ENCODE measurements around the gene GATB.

GATB gene, protein sequence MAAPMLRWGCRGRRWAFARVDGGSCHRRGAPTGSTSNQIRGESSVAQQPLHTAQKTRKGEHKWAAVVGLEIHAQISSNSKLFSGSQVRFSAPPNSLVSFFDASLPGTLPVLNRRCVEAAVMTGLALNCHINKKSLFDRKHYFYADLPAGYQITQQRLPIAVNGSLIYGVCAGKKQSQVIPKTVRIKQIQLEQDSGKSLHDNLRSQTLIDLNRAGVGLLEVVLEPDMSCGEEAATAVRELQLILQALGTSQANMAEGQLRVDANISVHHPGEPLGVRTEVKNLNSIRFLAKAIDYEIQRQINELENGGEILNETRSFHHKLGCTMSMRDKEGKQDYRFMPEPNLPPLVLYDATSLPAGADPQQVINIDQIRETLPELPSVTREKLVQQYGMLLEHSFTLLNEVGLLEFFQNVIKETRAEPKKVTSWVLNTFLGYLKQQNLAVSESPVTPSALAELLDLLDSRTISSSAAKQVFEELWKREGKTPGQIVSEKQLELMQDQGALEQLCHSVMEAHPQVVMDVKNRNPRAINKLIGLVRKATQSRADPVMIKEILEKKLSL

DNA sequence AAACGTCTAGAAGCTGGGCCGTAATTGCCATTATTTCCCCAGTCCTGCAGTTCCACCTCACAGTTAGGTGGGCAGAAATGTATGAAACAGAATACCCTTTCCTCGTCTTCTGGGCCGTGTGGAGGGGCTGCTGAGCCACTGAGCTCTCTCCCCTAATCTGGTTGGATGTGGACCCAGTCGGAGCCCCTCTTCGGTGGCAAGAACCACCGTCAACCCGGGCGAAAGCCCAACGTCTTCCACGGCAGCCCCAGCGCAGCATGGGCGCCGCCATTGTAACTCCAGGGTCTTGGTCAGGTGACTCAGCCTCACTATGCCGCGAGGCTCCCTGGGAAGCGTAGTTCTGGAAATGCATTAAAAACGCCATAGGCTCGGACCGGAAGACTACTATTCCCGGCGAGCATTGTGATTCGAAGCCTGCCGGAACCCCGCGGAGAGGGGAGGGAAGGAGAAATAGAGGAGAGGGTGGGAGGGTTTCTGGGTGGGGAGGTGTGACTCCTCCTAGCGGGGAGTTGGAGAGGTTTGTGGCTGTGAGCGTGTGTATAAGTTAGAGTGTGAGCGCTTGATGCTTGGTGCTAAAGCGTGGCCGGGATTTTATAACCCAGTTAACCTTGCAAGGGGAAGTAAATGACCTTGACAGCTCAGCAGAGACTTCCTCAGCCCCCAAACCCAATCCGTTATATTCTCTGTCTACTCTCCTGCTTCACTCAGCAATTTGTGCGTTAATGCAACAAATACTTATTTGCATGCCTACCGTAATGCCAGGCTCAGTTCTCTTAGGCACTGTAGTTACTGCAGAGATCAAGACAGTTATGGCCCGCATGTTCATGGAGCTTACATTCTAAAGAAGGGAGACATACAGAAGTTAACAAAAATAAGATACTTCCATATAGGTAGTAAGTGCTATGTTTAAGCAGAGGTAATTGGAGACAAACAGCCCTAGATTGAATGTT, at the start of gene GATB:
Gene GATB (minus strand): TSS at position 296 of the 950 bp plus-strand sequence. CDS start 25 bp downstream, at position 271.
- peak; percentile 96 for DNase-seq

DNA sequence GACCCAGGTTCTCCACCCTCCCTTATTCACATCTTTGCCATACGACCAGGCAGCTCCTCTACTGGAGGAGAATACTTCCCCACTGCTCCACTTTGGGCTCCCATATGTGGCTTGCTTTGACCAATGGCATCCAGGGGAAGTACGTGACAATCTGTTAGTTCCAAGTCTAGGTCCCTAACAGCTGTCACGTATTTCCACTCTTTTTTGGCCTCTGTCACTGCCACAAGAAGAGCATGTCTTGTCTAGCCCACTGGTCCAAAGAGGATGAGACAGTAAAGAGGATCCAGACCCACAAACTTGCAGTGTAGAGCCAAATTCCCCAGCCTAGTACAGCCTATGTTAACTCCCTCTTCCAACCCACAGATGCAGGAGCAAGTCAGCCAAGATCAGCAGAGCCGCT, 49.7 kb upstream of the GATB start:
- no peak for DNase-seq

DNA sequence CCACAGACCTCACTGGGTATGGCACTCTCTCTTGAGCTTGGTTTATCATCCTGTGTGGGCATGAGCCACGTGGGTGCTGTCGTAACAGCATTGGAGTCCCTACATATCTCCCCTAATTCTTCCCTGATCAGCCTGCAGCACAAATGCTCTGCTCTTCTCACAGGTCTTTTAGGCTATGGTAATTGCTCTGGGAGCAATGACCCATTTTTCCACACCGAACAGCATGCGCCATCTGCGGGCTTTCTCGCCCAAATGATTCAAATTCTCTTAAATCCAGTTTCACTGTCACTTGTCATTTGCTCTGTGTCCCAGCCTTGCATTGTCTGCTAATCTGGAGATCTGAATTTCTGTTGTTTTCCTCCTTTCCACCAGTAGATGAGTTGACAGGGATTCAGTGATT, 48.9 kb upstream of the GATB start:
- no peak for DNase-seq

DNA sequence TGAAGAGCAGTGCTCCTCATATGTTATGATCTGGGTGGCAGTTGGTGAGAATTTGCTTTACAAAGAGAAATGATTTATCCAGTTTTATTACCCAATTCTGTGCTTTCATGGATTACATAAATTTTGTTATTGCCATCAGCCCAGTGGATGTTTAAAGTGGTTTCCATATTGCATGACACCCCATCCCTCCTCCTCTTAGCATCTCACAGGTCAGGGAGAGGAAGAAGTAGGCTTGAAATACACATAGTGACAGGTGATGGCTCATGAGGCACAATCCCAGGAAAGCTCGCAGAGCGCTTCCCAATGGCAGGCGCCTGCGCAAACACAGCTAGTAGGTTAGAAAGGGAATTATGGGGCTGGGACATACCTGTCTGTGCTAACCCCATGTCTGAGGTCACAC, 47.7 kb upstream of the GATB start:
- no peak for DNase-seq

DNA sequence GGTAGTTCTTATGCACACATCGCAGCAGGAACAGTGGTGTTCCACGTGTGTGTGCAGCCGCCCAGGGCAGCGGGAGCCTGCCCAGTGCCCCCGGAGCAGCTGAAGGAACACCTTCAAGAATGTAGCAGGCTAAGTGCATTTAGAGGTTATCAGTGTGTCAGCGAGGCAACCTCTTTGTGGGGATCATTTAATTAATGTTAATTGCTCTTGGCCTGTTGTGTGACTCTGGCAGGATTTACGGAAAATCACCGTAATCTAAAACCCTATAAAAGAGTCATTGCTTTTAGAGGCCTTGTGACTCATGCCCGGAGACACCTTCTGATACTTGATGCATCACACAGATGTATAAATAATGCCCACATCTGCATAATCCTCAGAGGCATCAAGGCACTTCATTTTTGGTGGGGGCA, 47.3 kb upstream of the GATB start:
- no peak for DNase-seq

DNA sequence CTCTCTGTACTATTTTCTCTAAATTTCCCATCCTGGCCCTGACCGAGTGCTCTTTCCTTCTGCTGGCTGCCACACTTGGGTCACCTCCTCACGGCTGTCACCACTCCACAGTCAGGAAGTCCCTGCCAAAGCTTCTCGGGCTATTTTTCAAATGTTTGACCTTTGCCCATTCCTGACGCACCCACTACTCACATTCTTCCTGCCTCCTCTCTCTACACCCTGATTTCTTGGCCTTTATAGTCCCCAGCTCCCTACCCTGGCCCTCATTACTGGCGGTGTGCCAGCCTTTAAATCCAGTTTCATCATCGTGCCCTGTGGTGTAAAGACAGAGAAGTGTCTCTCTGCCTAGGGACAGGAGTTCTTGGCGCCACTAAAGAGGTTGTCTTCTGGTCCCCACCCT, 46.4 kb upstream of the GATB start:
- DNase-seq: no peak

DNA sequence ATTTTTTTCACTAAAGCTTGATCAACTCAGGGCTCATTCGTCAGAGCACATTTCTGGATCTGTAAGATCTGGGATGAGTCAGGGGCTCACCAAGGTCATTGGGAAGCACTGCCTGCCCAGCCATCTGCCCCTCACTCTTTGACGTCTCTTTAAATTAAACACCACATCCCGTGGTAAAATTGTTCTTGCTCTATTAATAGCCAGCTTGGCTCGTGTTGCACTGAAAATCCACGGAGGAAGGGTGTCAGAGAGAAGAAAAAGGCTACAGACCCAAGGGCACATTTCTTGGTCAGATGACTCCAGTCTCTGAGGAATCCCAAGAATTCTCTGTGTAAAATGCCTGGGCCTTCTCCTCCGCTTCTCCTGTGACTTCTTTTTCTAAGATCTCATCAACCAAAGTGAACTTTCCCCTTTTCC, 45.7 kb upstream of the GATB start:
- DNase-seq: no peak

DNA sequence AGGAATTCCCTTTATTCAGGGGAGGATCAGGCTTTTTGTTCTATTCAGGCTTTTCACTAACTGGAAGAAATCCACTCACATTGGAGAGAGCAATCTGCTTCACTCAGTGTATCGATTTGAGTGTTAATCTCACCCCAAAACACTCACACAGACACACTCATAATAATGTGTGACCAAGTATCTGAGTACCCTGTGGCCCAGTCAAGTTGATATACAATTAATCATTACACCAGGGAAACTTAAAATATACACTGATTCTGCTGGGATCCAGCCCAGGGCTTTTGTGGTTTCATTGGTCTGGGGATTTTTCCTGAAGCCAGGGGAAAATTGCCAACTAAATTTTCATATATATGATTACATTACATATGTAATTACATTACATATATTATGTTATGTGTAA, 44.0 kb upstream of the GATB start:
- DNase-seq: no peak

DNA sequence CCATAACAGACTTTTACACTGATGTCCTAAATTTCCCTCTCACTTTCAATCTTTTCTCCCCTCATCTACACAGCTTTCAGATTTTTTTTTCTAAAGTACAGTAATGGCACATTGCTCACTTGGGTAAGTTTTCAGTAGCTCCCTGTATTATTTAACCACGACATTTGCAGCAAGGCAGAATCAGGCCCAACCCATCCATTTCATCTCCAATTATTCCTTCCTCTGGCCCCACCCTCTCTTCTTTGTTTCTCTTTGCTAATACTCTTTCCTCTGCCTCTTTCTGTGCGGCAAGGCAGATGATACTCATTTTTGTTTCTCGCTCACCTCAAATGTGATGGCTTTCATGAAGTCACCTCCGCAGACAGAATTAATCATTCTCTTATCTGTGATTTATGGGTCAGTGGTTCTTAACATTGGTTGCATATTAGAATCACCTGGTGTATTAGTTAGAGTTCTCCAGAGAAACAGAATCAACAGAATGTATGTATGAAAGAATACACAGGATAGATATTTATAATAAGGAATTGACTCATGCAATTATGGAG, 43.4 kb upstream of the GATB start:
- DNase-seq: no peak

DNA sequence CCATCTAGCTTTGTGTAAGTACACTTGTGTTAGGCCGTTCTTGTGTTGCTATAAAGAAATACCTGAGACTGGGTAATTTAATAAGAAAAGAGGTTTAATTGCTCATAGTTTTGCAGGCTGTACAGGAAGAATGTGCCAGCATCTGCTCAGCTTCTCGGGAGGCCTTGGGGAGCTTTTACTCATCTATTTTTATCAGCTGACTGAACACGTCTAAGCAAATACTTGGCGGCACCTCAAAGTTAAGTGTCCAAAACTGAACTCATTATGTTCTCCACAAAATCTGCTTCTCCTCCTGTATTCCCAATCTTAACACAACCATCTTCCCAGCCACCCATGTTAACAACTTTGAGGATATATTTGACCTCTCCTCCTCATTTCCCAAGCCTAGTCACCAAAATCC, 42.4 kb upstream of the GATB start:
- DNase-seq: no peak

DNA sequence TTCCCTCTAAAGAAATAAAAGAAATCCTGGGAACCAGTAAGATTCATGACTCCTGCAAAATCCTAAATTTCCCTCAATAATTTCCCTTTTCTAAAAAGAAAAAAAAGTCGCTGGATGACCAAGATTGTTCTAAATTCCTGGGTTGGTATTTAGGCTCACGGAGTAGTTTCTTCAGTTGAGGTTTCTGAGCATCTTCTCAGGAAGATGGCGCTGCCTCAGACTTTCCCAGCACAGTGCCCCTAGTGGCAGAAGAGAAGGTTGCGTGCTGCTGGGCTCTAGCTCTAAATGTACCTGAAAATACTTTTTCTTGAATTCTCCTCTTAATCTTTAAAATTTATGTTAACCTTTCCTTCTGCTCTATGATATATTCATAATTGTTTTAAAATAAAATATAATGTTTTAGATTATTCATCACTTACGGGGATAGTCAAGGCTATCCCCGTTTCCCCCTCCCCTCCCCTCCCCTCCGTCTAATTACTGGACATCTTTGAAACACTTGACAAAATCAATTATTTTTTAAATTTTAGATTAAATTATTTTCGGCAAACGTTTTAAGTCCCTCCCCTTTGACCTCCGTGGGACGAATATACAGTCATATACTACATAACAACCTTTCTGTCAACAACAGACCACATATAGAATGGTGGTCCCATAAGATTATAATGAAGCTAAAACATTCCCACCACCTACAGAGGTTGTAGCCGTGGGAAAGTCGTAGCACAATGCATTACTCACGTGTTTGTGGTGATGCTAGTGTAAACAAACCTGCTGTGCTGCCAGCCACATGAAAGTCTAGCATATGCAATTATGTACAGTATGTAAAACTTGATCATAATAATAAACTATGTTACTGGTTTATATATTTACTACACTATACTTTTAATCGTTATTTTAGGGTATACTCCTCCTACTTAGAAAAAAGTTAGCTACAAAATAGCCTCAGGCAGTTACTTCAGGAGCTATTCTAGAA, 41.0 kb upstream of the GATB start:
- peak; percentile 61 for DNase-seq

DNA sequence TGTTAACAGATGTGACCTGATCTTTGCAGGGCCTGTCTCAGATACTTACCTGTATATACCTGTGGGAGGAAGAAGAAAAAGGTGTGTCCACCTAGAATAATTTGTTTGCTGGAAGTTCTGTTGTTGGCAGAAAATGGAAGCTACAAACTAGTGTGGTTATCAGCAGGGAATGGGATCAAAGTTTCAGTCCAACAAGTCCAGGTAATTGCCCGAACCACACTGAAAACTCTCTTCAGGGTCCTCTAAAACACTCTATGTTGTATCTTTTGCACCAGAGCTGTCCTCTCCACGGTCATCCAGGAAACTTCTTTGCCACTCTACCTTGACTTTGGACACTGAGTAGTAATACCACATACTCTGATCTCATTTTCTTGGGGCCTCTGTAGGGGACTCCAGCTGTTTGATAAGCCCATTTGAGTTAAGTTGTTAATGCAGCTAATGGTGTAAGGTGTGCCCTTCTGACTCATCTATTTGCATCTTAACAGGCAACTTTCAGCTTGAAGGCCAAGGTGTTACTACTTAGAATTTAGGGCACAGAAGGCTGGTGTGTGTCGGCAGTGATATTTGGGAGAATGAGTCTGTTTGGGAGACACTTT, 38.7 kb upstream of the GATB start:
- DNase-seq: no peak

DNA sequence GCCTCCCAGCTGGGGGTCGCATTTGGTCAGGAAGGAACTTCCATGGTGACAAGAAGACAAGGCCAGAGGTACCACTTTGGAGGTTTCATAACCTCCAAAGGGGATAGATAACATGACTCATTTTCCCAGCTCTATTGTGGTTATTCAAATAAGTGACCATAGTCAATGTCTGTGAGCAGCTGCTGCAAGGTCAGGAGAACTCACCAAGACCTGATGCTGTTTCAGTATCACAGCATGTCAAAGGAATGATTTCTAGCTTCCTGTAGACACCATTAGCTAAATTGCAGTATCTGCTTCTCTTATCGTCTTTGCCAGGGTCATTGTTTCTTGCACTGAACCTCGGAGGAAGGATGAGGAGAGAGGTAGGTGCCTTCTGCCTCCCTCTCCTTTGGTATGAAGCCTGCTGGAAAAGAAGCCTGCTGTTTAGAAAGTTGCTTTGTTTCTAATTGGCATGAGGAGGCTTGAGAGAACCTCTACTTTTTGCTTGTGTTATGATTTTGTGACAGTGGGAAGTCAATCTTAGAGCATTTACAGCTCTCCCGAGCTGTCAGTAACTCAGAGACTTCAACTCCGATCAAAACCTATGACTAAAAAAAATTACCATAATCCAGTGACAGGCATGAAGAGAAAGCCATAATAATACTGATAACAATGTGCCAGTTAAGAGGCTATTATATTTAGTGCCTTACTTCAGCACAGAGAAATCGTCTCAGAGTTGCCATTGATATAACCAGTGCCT, 38.0 kb upstream of the GATB start:
- no peak for DNase-seq

DNA sequence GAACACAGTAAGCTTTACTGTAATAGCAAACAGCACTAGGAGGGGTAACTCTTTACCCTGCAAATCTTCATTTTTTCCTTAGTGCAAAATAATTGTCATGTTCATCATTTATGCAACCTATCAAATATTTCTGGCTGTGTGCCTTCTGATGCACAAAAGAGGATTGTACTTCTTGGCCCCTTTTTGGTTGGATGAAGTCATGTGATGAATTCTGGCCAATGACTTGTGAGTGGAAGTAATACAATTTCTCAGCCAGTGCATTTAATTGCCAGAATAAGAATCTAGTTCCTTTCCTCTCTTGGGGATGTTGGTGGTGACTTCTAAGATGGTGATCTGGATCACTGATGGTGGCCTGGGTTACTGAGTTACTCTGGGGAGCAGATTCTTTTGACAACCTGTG, 37.0 kb upstream of the GATB start:
- DNase-seq: no peak

DNA sequence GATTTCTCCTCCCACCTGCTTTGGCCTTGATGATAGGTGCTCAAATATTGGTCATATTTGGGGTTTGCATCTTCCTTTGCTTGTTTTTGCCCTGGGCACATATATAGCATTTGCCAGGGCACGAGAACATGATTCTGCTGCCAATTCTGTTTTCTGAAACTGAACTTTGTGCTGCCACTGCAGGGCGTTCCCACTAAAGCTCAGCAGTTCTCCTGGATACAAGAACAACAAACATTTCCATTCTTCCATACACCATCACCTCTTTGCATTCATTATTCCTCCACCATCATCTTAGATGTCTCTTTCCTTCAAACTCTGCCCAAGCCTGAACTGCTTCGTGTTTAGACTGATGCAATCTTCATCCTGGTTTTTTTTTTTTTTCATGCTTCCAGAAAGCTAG, 36.3 kb upstream of the GATB start:
- no peak for DNase-seq

DNA sequence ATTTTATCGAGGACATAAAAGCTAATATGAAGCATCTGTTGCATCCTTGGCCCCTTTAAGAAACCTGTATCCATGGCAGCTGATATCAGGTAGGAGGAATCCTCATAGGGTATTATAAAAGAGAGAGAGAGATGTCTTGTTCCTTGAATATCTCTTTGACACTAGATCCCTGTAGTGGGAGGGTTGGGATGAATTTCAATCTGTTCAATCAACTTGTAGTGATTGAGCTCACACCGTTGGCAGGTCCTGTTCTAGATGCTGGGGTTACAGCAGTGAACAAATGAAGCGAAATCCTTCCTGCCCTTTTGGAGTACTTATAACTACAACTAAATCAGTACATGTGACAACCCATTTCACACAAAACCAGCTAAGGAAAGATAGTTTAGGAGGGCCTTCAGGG, 35.3 kb upstream of the GATB start:
- DNase-seq: no peak

DNA sequence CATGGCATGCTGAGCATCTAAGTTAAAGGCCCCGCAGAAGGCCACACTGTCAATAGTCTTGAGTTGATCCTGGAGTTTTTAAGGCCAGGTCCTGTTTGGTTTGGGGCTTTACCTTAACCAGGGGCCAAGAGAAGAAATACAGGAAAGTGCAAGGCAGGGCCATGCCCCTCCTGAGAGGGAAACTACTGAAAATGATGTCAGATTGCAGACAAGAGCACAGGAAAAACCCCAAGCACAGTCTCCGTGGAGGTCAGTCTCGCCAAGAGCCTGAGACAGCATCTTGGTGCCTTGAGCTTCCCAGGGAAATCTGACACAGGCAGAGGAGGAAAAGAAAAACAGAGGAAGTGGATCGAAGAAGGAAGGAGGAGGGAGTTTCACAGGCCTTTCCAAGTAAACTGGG, 32.2 kb upstream of the GATB start:
- DNase-seq: no peak

DNA sequence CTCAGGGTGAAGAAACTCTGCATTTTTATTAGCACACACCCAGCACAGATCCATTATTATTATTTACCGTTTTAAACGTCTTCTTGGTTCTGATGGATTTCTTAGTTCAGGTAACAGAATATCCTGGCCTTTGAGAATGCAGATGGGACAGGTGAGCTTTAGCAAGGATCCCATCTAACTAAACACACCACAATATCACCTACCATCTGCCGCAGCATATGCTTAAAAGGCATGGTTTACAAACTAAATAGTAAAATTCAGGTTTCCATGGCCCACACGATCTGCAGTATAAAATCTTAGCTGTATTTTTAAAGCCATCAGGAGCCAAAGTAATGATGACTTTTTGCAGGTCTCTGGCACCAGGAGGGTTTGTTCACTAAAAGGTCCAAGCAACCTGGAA, 31.7 kb upstream of the GATB start:
- no peak for DNase-seq

DNA sequence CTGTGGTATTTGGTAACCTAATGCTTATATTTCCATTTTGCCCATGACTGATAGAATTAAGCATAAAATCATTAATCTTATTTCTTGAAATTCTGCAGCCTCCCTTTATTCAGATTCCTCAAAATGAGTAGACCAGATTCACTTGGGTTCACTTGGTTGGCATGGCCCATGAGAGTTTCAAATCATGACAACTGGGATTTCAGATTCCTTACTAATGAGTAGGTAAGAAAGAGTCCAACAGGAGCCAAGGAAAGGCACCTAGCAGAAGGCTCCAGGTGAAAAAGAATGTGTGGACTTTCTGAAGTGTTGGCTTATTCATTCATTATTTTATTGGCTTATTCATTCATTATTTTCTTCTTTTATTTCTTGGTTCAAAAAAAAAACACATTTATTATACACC, 27.2 kb upstream of the GATB start:
- DNase-seq: no peak

DNA sequence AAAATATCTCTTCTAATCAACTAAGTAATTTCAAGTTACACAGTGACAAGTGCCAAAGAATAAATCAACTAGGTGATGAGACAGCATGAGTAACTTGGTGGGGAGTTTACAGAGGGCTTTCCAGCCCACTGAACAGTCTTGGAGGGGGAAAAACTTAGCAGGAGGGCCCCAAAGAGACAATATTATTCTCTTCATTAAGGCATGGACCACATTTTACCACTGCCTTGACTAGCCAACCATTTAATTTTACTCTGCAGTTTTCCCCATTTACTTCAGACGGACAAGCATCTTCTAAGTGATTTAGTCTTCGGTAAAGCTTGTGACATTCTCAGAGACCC, 25.3 kb upstream of the GATB start:
- DNase-seq: no peak

DNA sequence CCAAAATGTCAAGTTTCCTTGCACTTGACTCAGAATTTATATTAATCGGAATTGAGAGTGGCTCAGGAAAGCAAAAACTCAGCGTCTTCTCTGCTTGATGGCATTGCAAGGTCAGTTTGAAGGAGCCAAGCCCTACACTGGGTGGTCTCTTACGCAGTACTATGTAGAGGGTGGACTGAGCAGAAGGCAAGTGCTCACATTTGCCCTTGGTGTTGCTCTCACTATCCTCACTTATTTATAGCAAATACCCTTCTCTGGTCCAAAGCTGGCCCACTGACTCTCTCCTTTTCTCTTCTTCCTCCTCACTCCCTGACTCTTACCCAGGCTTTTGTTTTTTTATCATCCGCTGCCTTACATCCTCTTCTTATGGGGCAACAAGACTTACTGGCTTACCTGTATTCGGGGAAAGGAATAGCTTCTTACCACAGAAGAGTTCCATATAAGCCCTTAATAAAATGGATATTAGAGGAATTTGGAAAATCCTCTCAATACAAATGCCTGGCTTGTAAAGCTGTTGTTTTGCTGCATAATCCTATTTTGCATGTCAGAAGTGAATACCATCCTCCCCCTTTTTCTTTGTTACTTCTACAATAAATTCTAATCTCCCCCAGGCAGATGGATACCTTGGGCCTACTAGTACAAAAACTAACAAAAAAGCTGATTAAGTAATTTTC, 24.8 kb upstream of the GATB start:
- DNase-seq: no peak

All from CD4-positive, alpha-beta T cell treated with Interleukin-21 for 1 hour (primary cell).